Psoas muscle (tissue), 8 donors: ENCODE results near the gene TMEM266. TPM values are rescaled to one million over a fixed set of nuclear protein-coding genes. Genes with fewer than 3 reads are reported as not detected.
A peak's percentile ranks its signal among the peaks of the same experiment; 100 is the strongest.

Source experiments
- ATAC-seq, 4 donors: fragments of 200-7000 bp; cut with Tn5 transposase; one replicate each; pipeline ENCODE4 v1.9.1; 2020; ENCODE audit warnings: moderate library complexity in 3 of 4, mild to moderate bottlenecking in 2 of 4
- DNase-seq, 2 donors: peaks; one replicate each; pipeline ENCODE4 v3.0.0-alpha.2; 2020
- H3K27ac ChIP-seq: fragments of 200-600 bp; one replicate; pipeline ENCODE4 v1.8.0; 2022
- H3K27me3 ChIP-seq, 3 donors: fragments of 200-600 bp in 1 of 3; one replicate each; pipeline versions ENCODE4 v1.6.1 to v1.8.0; 2013 to 2022; ENCODE audit warnings: low read length in 2 of 3, mild to moderate bottlenecking in 2 of 3, moderate library complexity in 1 of 3; ENCODE audit not compliant: insufficient read depth in 3 of 3
- H3K36me3 ChIP-seq, 2 donors: fragments of 200-600 bp in 1 of 2; one replicate each; pipeline versions ENCODE4 v1.6.1 to v1.8.0; 2013 to 2022; ENCODE audit warnings: low read depth in 1 of 2, mild to moderate bottlenecking in 1 of 2, moderate library complexity in 1 of 2; ENCODE audit not compliant: insufficient read depth in 1 of 2
- H3K4me1 ChIP-seq: fragments of 200-600 bp; one replicate; pipeline ENCODE4 v1.8.0; 2022
- H3K4me3 ChIP-seq: fragments of 200-600 bp; one replicate; pipeline ENCODE4 v1.8.0; 2022; ENCODE audit warnings: mild to moderate bottlenecking
- H3K9me3 ChIP-seq: fragments of 200-600 bp; one replicate; pipeline ENCODE4 v1.8.0; 2022
- CTCF ChIP-seq: fragments of 200-600 bp; IDR thresholded peaks from one replicate; pipeline ENCODE4 v1.8.0; 2022; ENCODE audit warnings: antibody characterized with exemption
- WGBS, 3 donors: extraction: QIAGEN DNeasy Blood & Tissue Kit; methylation state at CpG; one replicate each; pipeline versions ENCODE4 v1.1.6 to v1.1.7; 2013; 5-methylcytosine and 5-hydroxymethylcytosine counted together
- intact Hi-C, 2 donors: fragments of 100-400 bp; cut with DNase I; formaldehyde crosslinking; loops; one replicate each; pipeline versions ENCODE4 v1.11.0 to v1.14.2; 2022
- polyA plus RNA-seq, 3 donors: library from polyadenylated mRNA; stranded (reverse); fragments of 200-250 nt; gene quantifications; one replicate each; pipeline ENCODE4 v1.2.3, GENCODE V29; 2013
- total RNA-seq, 4 donors: library from RNA; stranded (reverse); fragmentation: NEBNext Ultra II Directional in 2 of 4; extraction: Animal tissue kit (Norgen Biotek cat#: 25700) in 2 of 4; gene quantifications; one replicate each; pipeline versions ENCODE4 v1.2.1 to v1.2.4, GENCODE V29; 2021 to 2023
- donor health status: healthy with polysubstance abuse.
- donor health status: DM: no; HTN: no; CAD: no; lungs with moderate emphysema.
- donor health status: Bipolar disorder and iron deficiency.
- donor health status: healthy.
- donor health status: DM: yes; HTN: yes; CAD: no.
- donor health status: DM: no; HTN: no; CAD: no.
- donor health status: DM: no; HTN: no; CAD: no.
- donor health status: DM: yes; HTN: yes; CAD: no.

Gene TMEM266
- total and polyA plus RNA-seq, 7 donors = 0.87 to 12.1 (median 5.6) TPM

GRCh38 chr15:76221085-76221767 is 161.4 kb downstream of the TMEM266 start:
- peaks cover 0 to 40% of the 10 kb centered on the region in 2 donors for H3K36me3 ChIP-seq
- TF ChIP-seq CTCF = no peak
- intact Hi-C loops = no loop called here
- no peak overlapping the region for H3K27ac ChIP-seq
- peaks cover 7% of the 10 kb centered on the region for H3K4me1 ChIP-seq
- H3K9me3 ChIP-seq = no peaks in the 10 kb centered on the region
- H3K4me3 ChIP-seq = no peak overlapping the region
- WGBS, 3 donors = 99 to 100% (median 100%) methylated on average over 1 of the region's 1 CpG
- no peaks in the 10 kb centered on the region for H3K27me3 ChIP-seq
- DNase-seq (no peak), ATAC-seq (no peak)

DNA sequence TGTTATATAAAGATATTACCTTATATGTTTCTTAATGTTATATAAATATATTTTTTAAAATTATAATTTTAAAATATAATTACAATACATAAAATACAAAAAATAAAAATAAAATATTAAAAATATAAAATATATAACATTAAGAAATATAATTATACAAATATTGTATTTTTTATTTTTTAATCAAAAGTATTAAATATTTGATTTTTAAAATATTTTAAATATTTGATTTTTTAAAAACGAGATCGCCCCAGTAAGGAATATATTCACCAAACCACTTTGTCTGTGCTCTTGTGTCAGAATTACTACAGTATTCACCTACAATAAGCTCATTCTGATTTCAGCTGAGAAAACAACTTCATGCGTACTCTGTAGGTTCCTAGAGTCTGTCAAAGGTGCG is 162.4 kb downstream of the TMEM266 start:
- H3K4me1 ChIP-seq = peaks cover 7% of the 10 kb centered on the region
- no peak overlapping the region for H3K27ac ChIP-seq
- WGBS, 3 donors = 96 to 98% (median 97%) methylated on average over 4 of the region's 4 CpGs
- ATAC-seq (no peak), DNase-seq (no peak)
- no peak overlapping the region for H3K4me3 ChIP-seq
- no peaks in the 10 kb centered on the region for H3K9me3 ChIP-seq
- intact Hi-C loops = no loop called here
- no peaks in the 10 kb centered on the region for H3K27me3 ChIP-seq
- TF ChIP-seq CTCF = no peak
- H3K36me3 ChIP-seq = peaks cover 0 to 42% of the 10 kb centered on the region in 2 donors

DNA sequence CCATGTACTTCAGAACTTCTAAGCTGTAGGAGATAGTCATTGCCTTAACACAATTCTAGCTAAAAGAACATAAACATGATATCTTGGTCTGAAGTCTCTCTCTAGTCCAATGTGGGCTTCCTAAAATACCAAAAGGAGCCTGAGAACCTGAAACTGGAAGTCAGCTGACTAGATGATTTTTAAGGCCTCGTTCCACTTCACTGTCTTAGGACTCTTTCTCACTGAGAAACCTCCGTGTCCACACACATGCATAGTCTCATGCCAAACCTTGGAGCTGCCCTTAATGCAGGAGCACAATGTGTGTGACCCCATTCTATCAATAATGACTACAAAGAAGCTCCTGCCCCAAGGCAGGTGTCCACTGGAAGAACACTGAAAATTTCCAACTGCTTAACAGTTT is 163.7 kb downstream of the TMEM266 start:
- TF ChIP-seq CTCF = no peak
- peaks cover 0 to 49% of the 10 kb centered on the region in 2 donors for H3K36me3 ChIP-seq

GRCh38 chr15:76229266-76229665 is 169.5 kb downstream of the TMEM266 start:
- H3K36me3 ChIP-seq = peaks cover 0 to 48% of the 10 kb centered on the region in 2 donors
- WGBS, 3 donors = 13 to 50% (median 39%) methylated on average over 1 of the region's 1 CpG

More for the DNA sequence above, 163.7 kb downstream of the TMEM266 start:
- Histone ChIP-seq H3K27ac (no peak overlapping the region), H3K4me3 (no peak overlapping the region), H3K9me3 (no peaks in the 10 kb centered on the region), H3K4me1 (no peaks in the 10 kb centered on the region), H3K27me3 (no peaks in the 10 kb centered on the region)
- 79 to 96% (median 88%) methylated on average over 2 of the region's 2 CpGs for WGBS, 3 donors
- intact Hi-C loops = no loop called here
- no peak for ATAC-seq
- DNase-seq = no peak

More at GRCh38 chr15:76229266-76229665, 169.5 kb downstream of the TMEM266 start:
- no peak for TF ChIP-seq CTCF
- DNase-seq (no peak), ATAC-seq (peak in 1 of 4 donors; percentile 35)
- no peak overlapping the region for H3K27ac ChIP-seq
- H3K27me3 ChIP-seq = no peaks in the 10 kb centered on the region
- H3K4me3 ChIP-seq = no peak overlapping the region
- no peaks in the 10 kb centered on the region for H3K4me1 ChIP-seq
- intact Hi-C loops = no loop called here
- H3K9me3 ChIP-seq = no peaks in the 10 kb centered on the region
